K562 (cell line): Measurements from ENCODE around the gene PPARD. TPM values are rescaled to one million over a fixed set of nuclear protein-coding genes. Genes with fewer than 3 reads are reported as not detected.

Experiments used
- ATAC-seq: fragments of 200-7000 bp; cut with Tn5 transposase; 3 replicates; pipeline ENCODE4 v1.9.1; 2020; ENCODE audit warnings: moderate library complexity
- BruUV-seq: library from RNA; stranded (reverse); fragments of 400-500 nt; replicated peaks from 2 replicates; lab custom pipeline; 2021; lab: Mats Ljungman, UMichigan
- CTCF ChIA-PET: fragments of 300-600 bp; formaldehyde crosslinking; extraction: SDS; loops from one replicate; lab custom pipeline; 2021; ENCODE audit warnings: low intra/inter-chr PET ratio; lab: Yijun Ruan, JAX
- POLR2A ChIA-PET: fragments of 300-600, 350-650 bp; sonication (Branson Sonifier 250); formaldehyde crosslinking; extraction: SDS; loops from one replicate; lab custom pipeline; 2021; ENCODE audit warnings: antibody characterized with exemption, inconsistent platforms; lab: Yijun Ruan, JAX
- DNase-seq, 4 experiments: peaks; one replicate each; pipeline versions ENCODE4 v3.0.0 to v3.0.0-alpha.2; 2011 to 2018; ENCODE audit warnings: low spot score in 3 of 4, mixed read lengths in 3 of 4; ENCODE audit errors: extremely low read depth in 1 of 4
- FAIRE-seq: peaks from 2 replicates; lab custom pipeline; 2011; peaks lifted over from hg19 to GRCh38; lab: Jason Lieb, UNC
- H2AFZ ChIP-seq: 2 replicates; pipeline ENCODE4 v1.6.0; 2011; ENCODE audit warnings: low read depth, low read length, control low read depth, inconsistent platforms
- H3K27ac ChIP-seq: fragments of 200-600 bp; 3 replicates; pipeline ENCODE4 v1.8.0; 2011; ENCODE audit warnings: low read depth, mild to moderate bottlenecking, control low read depth, inconsistent platforms, low read length, moderate library complexity, mixed read lengths; ENCODE audit errors: extremely low read depth
- H3K27me3 ChIP-seq, 2 experiments: fragments of 300-600 bp in 1 of 2; 2 replicates in 1 of 2; 3 replicates in 1 of 2; pipeline versions ENCODE4 v1.6.0 to v1.8.0; 2011; ENCODE audit warnings: inconsistent platforms in 2 of 2, low read length in 2 of 2, mild to moderate bottlenecking in 1 of 2, mixed read lengths in 1 of 2, moderate library complexity in 1 of 2; ENCODE audit not compliant: control insufficient read depth in 2 of 2, insufficient read depth in 2 of 2
- H3K36me3 ChIP-seq: fragments of 300-600 bp; 3 replicates; pipeline ENCODE4 v1.8.0; 2011; ENCODE audit warnings: mild to moderate bottlenecking, low read length, inconsistent platforms; ENCODE audit not compliant: control insufficient read depth, insufficient read depth
- H3K4me1 ChIP-seq, 2 experiments: fragments of 200-600 bp in 1 of 2; replicated peaks in 1 of 2; 2 replicates in 1 of 2; 3 replicates in 1 of 2; pipeline versions ENCODE4 v1.5.1 to v1.8.0; 2011; ENCODE audit warnings: inconsistent platforms in 2 of 2, low read length in 2 of 2, mild to moderate bottlenecking in 1 of 2, mixed read lengths in 1 of 2, moderate library complexity in 1 of 2; ENCODE audit not compliant: control insufficient read depth in 2 of 2, insufficient read depth in 2 of 2
- H3K4me2 ChIP-seq: 2 replicates; pipeline ENCODE4 v1.6.1; 2011; ENCODE audit warnings: low read length, control low read depth, inconsistent platforms, mixed read lengths; ENCODE audit not compliant: insufficient read depth
- H3K4me3 ChIP-seq: fragments of 200-600 bp; sonication (generic), shearing (Covaris generic); 2 replicates; pipeline ENCODE4 v1.5.1; 2016; ENCODE audit warnings: control low read depth, inconsistent platforms
- H3K79me2 ChIP-seq: fragments of 200-600 bp; 3 replicates; pipeline ENCODE4 v1.8.0; 2011; ENCODE audit warnings: low read length, inconsistent platforms; ENCODE audit not compliant: control insufficient read depth, insufficient read depth
- H3K9ac ChIP-seq, 2 experiments: 2 replicates each; pipeline versions ENCODE4 v1.6.0 to v1.6.1; 2011; ENCODE audit warnings: low read depth in 2 of 2, low read length in 2 of 2, control low read depth in 1 of 2, inconsistent platforms in 1 of 2, mild to moderate bottlenecking in 1 of 2, mixed read lengths in 1 of 2; ENCODE audit not compliant: insufficient read depth in 1 of 2
- H3K9me1 ChIP-seq: one replicate; pipeline ENCODE4 v1.6.0; 2011; ENCODE audit warnings: inconsistent platforms, mild to moderate bottlenecking, low read length, moderate library complexity; ENCODE audit not compliant: control insufficient read depth, insufficient read depth
- H3K9me3 ChIP-seq: replicated peaks from 2 replicates; pipeline ENCODE4 v1.5.1; 2011; ENCODE audit warnings: low read depth, low read length, inconsistent platforms; ENCODE audit not compliant: control insufficient read depth, insufficient read depth
- H4K20me1 ChIP-seq: replicated peaks from 2 replicates; pipeline ENCODE4 v1.6.1; 2011; ENCODE audit warnings: low read length, inconsistent platforms, mixed read lengths; ENCODE audit not compliant: control insufficient read depth, insufficient read depth
- HOXB6 ChIP-seq: fragments of 250-450 bp; sonication (Bioruptor Pico); IDR thresholded peaks from 2 replicates; pipeline ENCODE4 v1.5.1; 2022; ENCODE audit warnings: mild to moderate bottlenecking, borderline replicate concordance
- NR4A1 ChIP-seq, 2 experiments: fragments of 250-450 bp in 1 of 2; fragments of 450-650 bp in 1 of 2; sonication (Bioruptor Pico) in 1 of 2; IDR thresholded peaks; 2 replicates each; pipeline versions ENCODE4 v1.4.0 to v1.6.1; 2016 to 2020; ENCODE audit warnings: mild to moderate bottlenecking in 2 of 2, missing compliant biosample characterization in 1 of 2, missing genetic modification characterization in 1 of 2, moderate library complexity in 1 of 2
- SPI1 ChIP-seq: IDR thresholded peaks from 2 replicates; pipeline ENCODE4 v1.6.1; 2011; ENCODE audit warnings: low read depth, low read length, control low read depth, borderline replicate concordance
- THRB ChIP-seq: fragments of 450-650 bp; formaldehyde crosslinking; conservative IDR thresholded peaks from 2 replicates; pipeline ENCODE4 v1.4.0; 2022; ENCODE audit warnings: mild to moderate bottlenecking, missing genetic modification characterization
- ZBTB33 ChIP-seq: sonication (generic); formaldehyde crosslinking; IDR thresholded peaks from 2 replicates; pipeline ENCODE4 v1.8.1; 2023; ENCODE audit warnings: mild to moderate bottlenecking, missing genetic modification reagents
- ZNF175 ChIP-seq: fragments of 200-800 bp; sonication (Bioruptor generic); IDR thresholded peaks from 2 replicates; pipeline ENCODE4 v1.6.1; 2016; ENCODE audit warnings: low read depth, mild to moderate bottlenecking, missing genetic modification characterization, missing compliant biosample characterization
- ZNF3 ChIP-seq: fragments of 250-450 bp; sonication (Bioruptor Pico); IDR thresholded peaks from 2 replicates; pipeline ENCODE4 v1.5.0; 2021; ENCODE audit warnings: mild to moderate bottlenecking, moderate library complexity
- ZNF449 ChIP-seq: fragments of 250-450 bp; sonication (Bioruptor Pico); IDR thresholded peaks from 2 replicates; pipeline ENCODE4 v1.8.0; 2022; ENCODE audit warnings: moderate library complexity, mild to moderate bottlenecking, inconsistent platforms
- WGBS: fragments of 100-300 bp; shearing (Covaris generic); methylation state at CpG from one replicate; pipeline ENCODE4 v1.1.6; 2016; ENCODE audit warnings: low coverage, mixed read lengths; ENCODE audit not compliant: insufficient coverage; ENCODE audit errors: missing lambda C conversion rate; 5-methylcytosine and 5-hydroxymethylcytosine counted together
- in situ Hi-C: fragments of 300-500 bp; cut with MboI; formaldehyde crosslinking; loops from 4 replicates; pipeline ENCODE4 v1.15.0; 2018; ENCODE audit warnings: inconsistent platforms, mixed read lengths
- intact Hi-C: fragments of 100-400 bp; cut with micrococcal nuclease; formaldehyde crosslinking; loops from 2 replicates; pipeline ENCODE4 v1.14.2; 2022
- polyA plus RNA-seq, 8 experiments: library from polyadenylated mRNA; depleted of rRNA in 4 of 8; stranded (reverse) in 5 of 8; unstranded in 3 of 8; fragments of >200 nt; fragmentation: Nextera tagmentation in 2 of 8; fragmentation: Illumina TruSeq in 1 of 8; extraction: Ambion mirVana in 2 of 8; extraction: Trizol in 1 of 8; gene quantifications; 2 replicates each; pipeline versions ENCODE4 v1.2.1 to v1.2.3, GENCODE V29; 2011 to 2014; ENCODE audit warnings: inconsistent platforms in 1 of 8, missing spikeins in 1 of 8
- total RNA-seq, 7 experiments: library from RNA; depleted of rRNA in 6 of 7; stranded (reverse); fragments of >200 nt in 6 of 7; fragmentation: Illumina TruSeq in 2 of 7; extraction: Trizol in 2 of 7; gene quantifications; 2 replicates each; pipeline versions ENCODE4 v1.2.1 to v1.2.3, GENCODE V29; 2011 to 2021; ENCODE audit warnings: low replicate concordance in 1 of 7

PPARD gene
- total and polyA plus RNA-seq, 9 of the 15 experiments (the other 6 are each of a cell fraction or from before 2014, with no cell fraction given), result 0.14 to 13.2 (median 3.8) TPM

GRCh38 chr6:35370785-35371493 lies 28.6 kb downstream of the PPARD start:
- H3K79me2 ChIP-seq, result peaks cover 29% of the 10 kb centered on the region; the same call in 2 of the 3 replicates
- POLR2A ChIA-PET, result interaction anchor here (0.7 to 1.4 kb wide), 6 partner anchors 11 to 61 kb away, joined by 3 to 5 read pairs (median 4); no protein-coding TSS in a partner anchor
- intact Hi-C loops (no loop called here), in situ Hi-C loops (no loop called here)
- CTCF ChIA-PET, result no interaction called here
- no peaks in the 10 kb centered on the region for H3K9me1 ChIP-seq
- H3K27me3 ChIP-seq, result no peaks in the 10 kb centered on the region
- BruUV-seq, result no TSS peak
- peak overlapping the region; percentile 16; the same call in 1 of the 3 replicates for H3K27ac ChIP-seq
- H3K9ac ChIP-seq, result peak overlapping the region; percentile 11 to 53; a peak in 1 of 4 replicates
- peaks cover 8% of the 10 kb centered on the region; the same call in 1 of the 2 replicates for H4K20me1 ChIP-seq
- FAIRE-seq (no peak), ATAC-seq (peak; percentile 34), DNase-seq (no peak)
- WGBS, result 49% methylated on average over 9 of the region's 9 CpGs
- no peaks in the 10 kb centered on the region for H3K9me3 ChIP-seq
- H2AFZ ChIP-seq, result peak overlapping the region; percentile 3; the same call in 1 of the 2 replicates
- H3K4me2 ChIP-seq, result 0 out of 2 replicates have a peak overlapping the region, but pooled peaks have one; percentile 46
- H3K4me1 ChIP-seq, result peaks cover 13 to 54% of the 10 kb centered on the region in 2 experiments
- H3K4me3 ChIP-seq, result no peak overlapping the region
- H3K36me3 ChIP-seq, result no peaks in the 10 kb centered on the region; the same call in 2 of the 3 replicates
- TF ChIP-seq HOXB6 (CRISPR knock-in tag) (no peak), THRB (0 out of 2 replicates have a peak, but pooled peaks have one; percentile 30), SPI1 (peak; percentile 91), NR4A1 (CRISPR knock-in tag; IDR thresholded peaks at IDR 0.05) (no peak), NR4A1 (tag; IDR thresholded peaks at IDR 0.05) (no peak), ZBTB33 (CRISPR knock-in tag) (peak; percentile 38; the same call in 1 of the 2 replicates), ZNF3 (CRISPR knock-in tag) (no peak), ZNF175 (CRISPR knock-in tag) (peak; percentile 34; the same call in 1 of the 2 replicates), ZNF449 (CRISPR knock-in tag) (0 out of 2 replicates have a peak, but pooled peaks have one; percentile 11)
